ENCODE measurements around the gene PTPN21.

PTPN21 gene

GRCh38 chr14:88504602-88505001 is 50.2 kb downstream of the PTPN21 start:
- no peak for DNase-seq (ENCODE audit: low read depth, low spot score)

GRCh38 chr14:88503754-88504406 is 50.9 kb downstream of the PTPN21 start:
- DNase-seq (ENCODE audit: low read depth, low spot score): no peak

GRCh38 chr14:88502740-88503139 is 52.1 kb downstream of the PTPN21 start:
- DNase-seq (ENCODE audit: low read depth, low spot score): no peak

GRCh38 chr14:88500611-88501010 is 54.2 kb downstream of the PTPN21 start:
- no peak for DNase-seq (ENCODE audit: low read depth, low spot score)

- DNase-seq (ENCODE audit: low read depth, low spot score): no peak
Observed at GRCh38 chr14:88499225-88499624, 55.6 kb downstream of the PTPN21 start.

- no peak for DNase-seq (ENCODE audit: low read depth, low spot score)
Observed at GRCh38 chr14:88496414-88496813, 58.4 kb downstream of the PTPN21 start.

GRCh38 chr14:88493392-88494185 is 61.2 kb downstream of the PTPN21 start:
- DNase-seq (ENCODE audit: low read depth, low spot score): no peak

- DNase-seq (ENCODE audit: low read depth, low spot score): peak; percentile 18
Observed at GRCh38 chr14:88492272-88493089, 62.3 kb downstream of the PTPN21 start.

- DNase-seq (ENCODE audit: low read depth, low spot score): no peak
Observed at GRCh38 chr14:88490168-88490567, 64.6 kb downstream of the PTPN21 start.

- no peak for DNase-seq (ENCODE audit: low read depth, low spot score)
Observed at GRCh38 chr14:88488897-88489296, 65.9 kb downstream of the PTPN21 start.

GRCh38 chr14:88488081-88488480 is 66.7 kb downstream of the PTPN21 start:
- no peak for DNase-seq (ENCODE audit: low read depth, low spot score)

- no peak for DNase-seq (ENCODE audit: low read depth, low spot score)
Observed at GRCh38 chr14:88482524-88482923, 72.3 kb downstream of the PTPN21 start.

- no peak for DNase-seq (ENCODE audit: low read depth, low spot score)
Observed at GRCh38 chr14:88481794-88482193, 73.0 kb downstream of the PTPN21 start.

- DNase-seq (ENCODE audit: low read depth, low spot score): no peak
Observed at GRCh38 chr14:88481059-88481458, 73.7 kb downstream of the PTPN21 start.

- no peak for DNase-seq (ENCODE audit: low read depth, low spot score)
Observed at GRCh38 chr14:88479574-88479987, 75.2 kb downstream of the PTPN21 start.

GRCh38 chr14:88478931-88479330 is 75.9 kb downstream of the PTPN21 start:
- DNase-seq (ENCODE audit: low read depth, low spot score): no peak

GRCh38 chr14:88477513-88478250 is 77.1 kb downstream of the PTPN21 start:
- no peak for DNase-seq (ENCODE audit: low read depth, low spot score)

- DNase-seq (ENCODE audit: low read depth, low spot score): no peak
Observed at GRCh38 chr14:88476825-88477224, 78.0 kb downstream of the PTPN21 start.

GRCh38 chr14:88476214-88476774 is 78.5 kb downstream of the PTPN21 start:
- no peak for DNase-seq (ENCODE audit: low read depth, low spot score)

- no peak for DNase-seq (ENCODE audit: low read depth, low spot score)
Observed at GRCh38 chr14:88473791-88474190, 81.0 kb downstream of the PTPN21 start.

Measured in activated CD4-positive, CD25-positive, alpha-beta regulatory T cell treated with anti-CD3 and anti-CD28 coated beads, Interleukin-2, amount 50 U/mL, for 16 hours (primary cell).